PFSK-1 (cell line): ENCODE measurements around the gene GABARAP.

Experiments
- FOXP2 ChIP-seq: optimal IDR thresholded peaks from 2 replicates; pipeline ENCODE3; 2011; ENCODE audit warnings: borderline replicate concordance, control low read depth, inconsistent platforms; ENCODE audit not compliant: insufficient read depth; ENCODE audit errors: extremely low read length, extremely low read depth
- POLR2AphosphoS5 ChIP-seq: IDR thresholded peaks from 2 replicates; pipeline ENCODE4 v1.6.1; 2012; ENCODE audit warnings: low read depth, mild to moderate bottlenecking, control low read depth, low read length, moderate library complexity
- SIN3A ChIP-seq: IDR thresholded peaks from 2 replicates; pipeline ENCODE4 v1.6.1; 2012; ENCODE audit warnings: mild to moderate bottlenecking, low read length, moderate library complexity, borderline replicate concordance; ENCODE audit not compliant: insufficient read depth
- TAF1 ChIP-seq: IDR thresholded peaks from 2 replicates; pipeline ENCODE4 v1.6.1; 2012; ENCODE audit warnings: low read length, control low read depth, borderline replicate concordance; ENCODE audit not compliant: insufficient read depth
- TF ChIP-seq, protein P1 (sequence below), 2 experiments: IDR thresholded peaks; 2 replicates each; pipeline versions ENCODE4 v1.6.1 to v1.8.0; 2011 to 2012; ENCODE audit warnings: low read depth in 2 of 2, low read length in 2 of 2, control low read depth in 1 of 2, inconsistent platforms in 1 of 2, mild to moderate bottlenecking in 1 of 2, moderate library complexity in 1 of 2; ENCODE audit not compliant: insufficient read depth in 1 of 2

DNA sequence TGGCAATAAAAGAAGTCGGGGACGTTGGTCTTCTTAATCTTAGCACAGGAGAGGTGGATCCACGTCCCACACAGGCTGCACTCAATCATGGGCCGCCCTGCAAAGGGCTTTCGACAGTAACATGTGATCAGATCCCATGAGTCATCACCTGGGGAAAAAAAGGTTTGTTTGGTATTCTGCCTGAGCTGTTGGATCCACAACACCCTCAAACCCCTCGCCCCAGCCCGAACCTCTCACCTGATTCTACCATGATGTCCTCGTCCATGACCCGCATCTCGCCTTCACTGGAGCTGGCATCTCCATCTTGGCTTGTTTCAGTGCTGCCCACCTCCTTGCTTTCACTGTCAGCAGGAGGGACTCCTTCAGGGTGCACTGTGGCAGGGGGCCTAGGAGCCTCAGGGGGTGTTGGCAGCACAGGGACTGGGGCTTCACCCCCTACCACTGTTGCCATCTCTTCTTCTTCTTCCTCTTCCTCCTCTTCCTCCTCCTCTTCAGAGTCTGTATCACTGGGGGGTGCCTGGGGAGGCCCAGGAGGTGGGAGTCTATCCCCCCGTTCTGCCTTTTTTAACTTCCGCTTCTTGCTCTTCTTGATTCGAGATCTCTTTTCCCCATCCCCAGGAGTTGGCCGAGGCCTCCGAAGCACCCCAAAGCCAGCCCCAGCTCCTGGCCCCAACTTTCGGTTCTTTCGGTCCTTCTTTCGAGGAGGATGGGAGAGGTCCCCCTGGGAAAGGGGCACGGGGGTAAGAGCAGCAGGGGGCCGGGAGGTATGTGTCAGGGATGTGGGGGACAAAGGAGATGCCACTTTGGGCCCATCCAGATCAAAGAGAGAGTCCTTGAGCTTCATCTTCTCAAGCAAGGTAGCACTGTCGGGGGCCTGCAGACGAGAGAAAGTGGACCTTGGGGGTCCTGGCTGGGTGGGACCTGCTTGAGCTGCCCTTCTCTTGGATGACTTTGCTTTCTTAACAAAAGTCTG, 6.3 kb downstream of the GABARAP start:
- no peak for TF ChIP-seq POLR2AphosphoS5
- TF ChIP-seq, protein P1, sequence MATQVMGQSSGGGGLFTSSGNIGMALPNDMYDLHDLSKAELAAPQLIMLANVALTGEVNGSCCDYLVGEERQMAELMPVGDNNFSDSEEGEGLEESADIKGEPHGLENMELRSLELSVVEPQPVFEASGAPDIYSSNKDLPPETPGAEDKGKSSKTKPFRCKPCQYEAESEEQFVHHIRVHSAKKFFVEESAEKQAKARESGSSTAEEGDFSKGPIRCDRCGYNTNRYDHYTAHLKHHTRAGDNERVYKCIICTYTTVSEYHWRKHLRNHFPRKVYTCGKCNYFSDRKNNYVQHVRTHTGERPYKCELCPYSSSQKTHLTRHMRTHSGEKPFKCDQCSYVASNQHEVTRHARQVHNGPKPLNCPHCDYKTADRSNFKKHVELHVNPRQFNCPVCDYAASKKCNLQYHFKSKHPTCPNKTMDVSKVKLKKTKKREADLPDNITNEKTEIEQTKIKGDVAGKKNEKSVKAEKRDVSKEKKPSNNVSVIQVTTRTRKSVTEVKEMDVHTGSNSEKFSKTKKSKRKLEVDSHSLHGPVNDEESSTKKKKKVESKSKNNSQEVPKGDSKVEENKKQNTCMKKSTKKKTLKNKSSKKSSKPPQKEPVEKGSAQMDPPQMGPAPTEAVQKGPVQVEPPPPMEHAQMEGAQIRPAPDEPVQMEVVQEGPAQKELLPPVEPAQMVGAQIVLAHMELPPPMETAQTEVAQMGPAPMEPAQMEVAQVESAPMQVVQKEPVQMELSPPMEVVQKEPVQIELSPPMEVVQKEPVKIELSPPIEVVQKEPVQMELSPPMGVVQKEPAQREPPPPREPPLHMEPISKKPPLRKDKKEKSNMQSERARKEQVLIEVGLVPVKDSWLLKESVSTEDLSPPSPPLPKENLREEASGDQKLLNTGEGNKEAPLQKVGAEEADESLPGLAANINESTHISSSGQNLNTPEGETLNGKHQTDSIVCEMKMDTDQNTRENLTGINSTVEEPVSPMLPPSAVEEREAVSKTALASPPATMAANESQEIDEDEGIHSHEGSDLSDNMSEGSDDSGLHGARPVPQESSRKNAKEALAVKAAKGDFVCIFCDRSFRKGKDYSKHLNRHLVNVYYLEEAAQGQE (IDR thresholded peaks at IDR 0.05; ENCODE audit: insufficient read depth in 1 of 2, low read depth in 2 of 2, low read length in 2 of 2): no peak
- TF ChIP-seq FOXP2: no peak
- TF ChIP-seq TAF1: no peak
- no peak for TF ChIP-seq SIN3A
